ENCODE data around the gene BIRC5.

BIRC5 gene

GRCh38 chr17:78225088-78225865, 11.2 kb downstream of the BIRC5 start:
- H3K4me3 ChIP-seq (replicated peaks; ENCODE audit: low read depth, low read length) = no peak overlapping the region
- DNase-seq (ENCODE audit: low read depth) = no peak
- no peak for TF ChIP-seq CTCF (IDR thresholded peaks at IDR 0.05; ENCODE audit: low read length, missing control alignments)

GRCh38 chr17:78226055-78226758, 12.2 kb downstream of the BIRC5 start:
- H3K4me3 ChIP-seq (replicated peaks; ENCODE audit: low read depth, low read length) = no peak overlapping the region
- TF ChIP-seq CTCF (IDR thresholded peaks at IDR 0.05; ENCODE audit: low read length, missing control alignments) = no peak
- no peak for DNase-seq (ENCODE audit: low read depth)

DNA sequence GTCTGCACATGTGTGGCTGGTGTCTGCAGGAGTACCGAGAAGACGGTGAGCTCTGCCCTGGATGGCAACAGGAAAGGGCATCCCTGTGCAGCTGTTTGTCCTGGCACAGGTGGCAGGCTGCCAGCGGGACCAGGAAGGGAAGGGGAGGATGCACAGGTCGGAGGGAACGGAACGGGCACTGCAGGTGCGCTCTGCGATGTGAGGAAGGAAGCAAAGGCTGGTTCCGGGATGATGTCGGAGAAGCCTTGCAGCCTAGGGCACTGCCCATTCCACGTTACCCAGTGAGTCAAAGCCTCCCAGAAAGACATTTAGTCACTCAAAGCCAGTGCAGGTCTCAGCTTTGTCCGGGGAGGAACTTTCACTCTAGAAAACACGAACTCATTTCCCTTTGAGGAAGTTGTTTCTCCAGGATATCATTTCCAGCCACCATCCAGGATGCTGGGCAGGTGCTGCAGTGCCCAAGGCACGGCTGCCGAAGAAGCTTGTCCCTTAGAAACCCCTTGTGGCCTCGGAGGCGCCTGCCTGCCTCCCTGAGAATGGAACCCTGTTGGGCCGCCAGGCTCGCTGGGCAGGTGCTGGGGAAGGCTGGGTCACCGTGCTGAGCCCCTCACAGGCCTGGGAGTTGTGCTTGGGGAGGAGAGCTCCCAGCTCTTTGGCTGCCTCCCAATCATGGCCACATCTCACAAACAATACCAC, 12.9 kb downstream of the BIRC5 start:
- no peak overlapping the region for H3K4me3 ChIP-seq (replicated peaks; ENCODE audit: low read depth, low read length)
- no peak for TF ChIP-seq CTCF (IDR thresholded peaks at IDR 0.05; ENCODE audit: low read length, missing control alignments)
- no peak for DNase-seq (ENCODE audit: low read depth)

DNA sequence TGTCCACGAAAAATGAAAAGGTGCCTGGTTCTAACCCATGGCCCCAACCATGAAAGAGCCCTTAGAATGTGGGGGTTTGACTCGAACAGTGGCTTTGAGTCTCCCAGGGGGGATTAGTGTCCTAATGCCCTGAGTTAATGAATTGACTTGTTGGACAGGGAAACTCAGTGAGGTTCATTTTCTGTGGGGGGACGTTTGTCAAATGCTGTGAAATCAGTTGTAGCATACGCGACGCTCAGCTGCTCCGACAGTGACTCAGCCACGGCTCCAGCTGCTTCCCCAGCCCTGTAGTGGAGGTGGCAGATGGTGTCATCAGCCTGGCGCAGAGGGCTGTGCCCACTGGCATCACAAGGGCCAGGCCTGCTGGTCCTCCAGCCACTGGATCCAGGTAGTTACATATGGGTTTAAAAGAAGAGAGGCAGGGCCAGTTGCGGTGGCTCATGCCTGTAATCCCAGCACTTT, 13.4 kb downstream of the BIRC5 start:
- H3K4me3 ChIP-seq (replicated peaks; ENCODE audit: low read depth, low read length) = no peak overlapping the region
- TF ChIP-seq CTCF (IDR thresholded peaks at IDR 0.05; ENCODE audit: low read length, missing control alignments) = no peak
- no peak for DNase-seq (ENCODE audit: low read depth)

DNA sequence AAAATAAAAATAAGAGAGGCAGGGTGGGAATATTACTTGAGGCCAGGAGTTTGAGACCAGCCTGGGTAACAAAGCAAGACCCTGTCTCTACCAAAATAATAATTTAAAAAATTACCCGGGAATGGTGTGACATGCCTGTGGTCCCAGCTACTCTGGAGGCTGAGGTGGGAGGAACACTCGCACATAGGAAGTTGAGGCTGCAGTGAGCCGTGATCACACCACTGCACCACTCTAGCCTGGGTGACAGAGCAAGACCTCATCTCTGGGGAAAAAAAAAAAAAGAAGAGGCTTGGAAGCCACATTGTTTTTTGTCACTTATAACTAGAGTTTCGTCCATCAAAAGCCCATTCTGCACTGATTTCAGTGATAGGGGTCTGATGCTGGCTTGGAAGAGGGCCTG, 14.1 kb downstream of the BIRC5 start:
- DNase-seq (ENCODE audit: low read depth) = no peak
- TF ChIP-seq CTCF (IDR thresholded peaks at IDR 0.05; ENCODE audit: low read length, missing control alignments) = no peak
- no peak overlapping the region for H3K4me3 ChIP-seq (replicated peaks; ENCODE audit: low read depth, low read length)

- no peak for TF ChIP-seq CTCF (IDR thresholded peaks at IDR 0.05; ENCODE audit: low read length, missing control alignments)
- no peak for DNase-seq (ENCODE audit: low read depth)
- no peak overlapping the region for H3K4me3 ChIP-seq (replicated peaks; ENCODE audit: low read depth, low read length)
Observed at GRCh38 chr17:78230252-78230962, 16.4 kb downstream of the BIRC5 start.
